Amygdala (tissue), 56 donors: ENCODE data around the gene IL36B.

Source experiments
- DNase-seq, 56 donors: peaks; one replicate each; lab custom pipeline; 2025; lab: John Stamatoyannopoulos, UW

The IL36B gene

DNA sequence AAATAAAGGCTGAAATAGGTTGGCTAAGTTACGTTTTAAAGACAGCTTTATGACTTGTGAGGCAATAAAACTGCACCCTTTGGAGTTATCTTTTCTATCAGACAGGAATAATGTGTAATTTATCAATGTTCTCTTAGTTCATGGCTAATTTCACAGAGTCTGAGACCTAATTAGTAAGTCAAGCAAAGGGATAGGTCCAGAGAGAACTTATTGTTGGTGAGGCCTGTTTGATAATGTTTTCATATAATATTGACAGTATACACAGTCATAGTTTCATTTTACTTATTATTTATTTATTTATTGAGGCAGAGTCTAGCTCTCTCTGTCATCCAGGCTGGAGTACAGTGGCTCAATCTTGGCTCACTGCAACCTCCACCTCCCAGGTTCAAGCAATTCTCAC is 4.5 kb upstream of the IL36B start:
- no peak for DNase-seq

DNA sequence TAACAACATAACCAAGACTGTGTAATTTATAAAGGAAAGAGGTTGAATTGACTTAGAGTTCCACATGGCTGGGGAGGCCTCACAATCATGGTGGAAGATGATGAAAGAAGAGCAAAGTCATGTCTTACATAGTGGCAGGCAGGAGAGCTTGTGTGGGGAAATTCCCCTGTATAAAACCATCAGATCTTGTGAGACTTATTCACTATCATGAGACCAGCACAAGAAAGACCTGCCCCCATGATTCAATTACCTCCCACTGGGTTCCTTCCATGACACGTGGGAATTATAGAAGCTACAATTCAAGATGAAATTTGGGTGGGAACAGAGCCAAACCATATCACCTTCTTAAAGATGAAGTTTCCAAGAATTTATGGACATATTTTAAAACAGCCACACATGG is 3.9 kb upstream of the IL36B start:
- DNase-seq: no peak

DNA sequence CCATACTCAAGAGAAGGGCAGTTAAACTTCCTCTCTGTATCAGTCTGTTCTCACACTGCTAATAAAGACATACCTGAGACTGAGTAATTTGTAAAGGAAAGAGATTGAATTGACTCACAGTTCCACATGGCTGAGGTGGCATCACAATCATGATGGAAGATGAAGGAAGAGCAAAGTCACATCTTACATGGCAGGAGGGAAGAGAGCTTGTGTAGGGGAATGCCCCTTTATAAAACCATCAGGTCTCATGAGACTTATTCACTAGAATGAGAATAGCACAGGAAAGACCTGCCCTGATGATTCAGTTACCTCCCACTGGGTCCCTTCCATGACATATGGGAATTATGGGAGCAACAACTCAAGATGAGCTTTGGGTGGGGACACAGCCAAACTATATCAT is 1.4 kb upstream of the IL36B start:
- no peak for DNase-seq

DNA sequence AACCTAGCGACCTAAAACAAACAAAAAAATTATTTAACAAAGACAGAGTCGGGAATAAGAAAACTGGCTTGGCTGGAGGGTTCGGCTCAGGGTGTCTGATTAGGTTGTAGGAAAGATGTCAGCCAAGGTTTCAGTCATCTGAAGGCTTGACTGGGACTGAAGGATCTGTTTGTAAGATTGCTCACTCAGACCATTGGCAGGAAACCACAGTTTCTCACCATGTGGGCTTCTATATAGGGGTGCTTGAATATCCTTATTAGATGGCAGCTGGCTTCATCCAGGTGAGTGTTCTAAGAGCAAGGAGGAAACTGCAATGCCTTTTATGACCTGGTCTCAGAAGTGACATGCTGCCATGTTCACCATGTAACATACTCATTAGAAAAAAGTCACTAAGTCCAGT is 999 bp upstream of the IL36B start:
- no peak for DNase-seq

DNA sequence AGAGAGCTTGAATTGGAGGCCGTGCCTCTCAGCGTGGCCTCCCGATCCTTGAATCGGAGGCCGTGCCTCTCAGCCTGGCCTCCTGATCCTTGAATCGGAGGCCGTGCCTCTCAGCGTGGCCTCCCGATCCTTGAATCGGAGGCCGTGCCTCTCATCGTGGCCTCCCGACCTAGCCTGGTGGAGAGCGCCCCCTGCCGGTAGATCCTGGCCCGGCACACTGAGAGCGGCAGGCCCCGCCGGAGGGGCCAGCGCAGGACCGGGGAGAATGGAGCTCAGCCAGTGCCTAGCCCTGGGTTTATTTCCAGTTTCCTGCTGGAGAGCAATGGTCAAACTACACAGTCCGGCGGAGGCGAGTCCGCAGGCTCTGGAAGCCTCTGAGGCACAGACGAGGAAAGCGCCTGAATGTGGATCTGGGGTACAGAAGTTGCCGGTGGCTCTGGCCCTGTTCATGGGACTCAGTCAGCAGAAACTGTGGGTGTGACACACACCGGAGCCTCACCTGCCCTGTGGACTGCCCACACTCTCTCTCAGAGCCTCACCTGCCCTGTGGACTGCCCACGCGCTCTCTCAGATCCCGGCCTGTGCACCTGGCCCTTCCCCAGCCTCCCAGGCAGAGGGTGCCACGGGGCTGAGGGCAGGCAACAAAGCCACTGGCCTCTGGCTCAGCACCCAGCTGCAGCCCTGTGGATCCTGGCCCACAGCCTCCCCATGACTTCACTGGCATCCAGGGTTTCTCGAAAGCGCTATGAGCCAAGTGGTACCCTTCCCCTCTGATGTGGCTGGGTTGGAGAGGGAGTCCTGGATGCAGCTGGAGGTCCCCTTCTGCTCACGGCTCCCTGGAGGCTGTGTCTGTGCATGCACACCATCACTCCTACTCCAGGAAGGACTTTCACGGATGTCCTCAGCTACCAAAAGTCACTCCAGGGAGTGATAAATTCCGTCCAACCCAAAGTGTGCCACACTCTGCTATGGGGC is 1.5 kb downstream of the IL36B start:
- no peak for DNase-seq

DNA sequence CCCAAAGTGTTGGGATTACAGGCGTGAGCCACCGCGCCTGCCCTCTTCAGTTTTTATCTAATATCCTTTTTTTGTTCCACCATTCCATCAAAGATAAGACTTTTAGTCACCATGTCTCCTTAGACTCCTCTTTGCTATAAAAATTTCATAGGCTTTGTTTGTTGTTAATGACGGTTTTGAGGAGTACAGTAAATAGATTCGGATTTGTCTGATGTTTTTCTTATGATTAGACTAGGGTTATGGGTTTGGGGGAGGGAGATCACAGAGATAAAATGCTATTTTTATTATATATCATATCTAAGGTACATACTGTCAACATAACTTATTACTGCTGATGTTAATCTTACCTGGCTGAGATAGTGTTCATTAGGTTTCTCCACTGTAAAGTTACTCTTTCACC is 6.2 kb downstream of the IL36B start:
- no peak for DNase-seq

DNA sequence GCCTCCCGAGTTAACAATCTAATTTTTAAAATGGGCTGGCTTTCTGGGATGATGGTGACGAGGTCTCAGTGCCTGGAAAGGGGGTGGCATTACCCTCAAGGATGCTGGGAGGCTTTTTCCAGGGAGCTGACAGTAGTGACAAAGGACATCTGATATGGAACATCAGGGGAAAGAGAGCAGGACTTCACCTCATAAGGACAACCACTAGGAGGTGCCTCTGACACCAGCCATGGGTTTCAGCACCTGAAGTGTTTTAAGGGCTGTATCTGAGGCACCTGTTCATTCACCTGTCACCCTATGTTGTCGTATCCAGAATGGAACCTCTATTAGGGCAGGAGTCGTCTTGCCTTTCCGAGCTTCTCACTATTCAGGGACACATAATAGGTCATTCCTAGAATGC is 10.8 kb downstream of the IL36B start:
- no peak for DNase-seq

DNA sequence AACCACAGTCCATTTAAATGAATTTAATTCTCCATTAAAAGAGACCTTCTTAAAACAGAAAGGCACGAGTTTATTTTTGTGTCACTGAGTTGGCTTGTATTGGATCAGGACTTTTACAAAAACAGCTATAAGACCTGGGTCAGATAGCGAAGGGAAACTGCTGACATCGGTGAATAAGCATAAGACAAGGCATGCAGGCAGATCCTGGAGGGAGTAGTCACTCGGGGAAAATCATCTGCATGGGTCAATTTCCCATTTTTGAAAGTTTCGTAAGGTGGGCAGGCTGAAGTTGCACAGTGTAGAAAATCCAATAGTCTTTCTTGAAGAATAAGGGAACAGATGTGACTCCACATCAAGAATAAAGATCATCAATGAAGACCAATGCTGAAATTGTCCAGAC is 12.9 kb downstream of the IL36B start:
- no peak for DNase-seq

DNA sequence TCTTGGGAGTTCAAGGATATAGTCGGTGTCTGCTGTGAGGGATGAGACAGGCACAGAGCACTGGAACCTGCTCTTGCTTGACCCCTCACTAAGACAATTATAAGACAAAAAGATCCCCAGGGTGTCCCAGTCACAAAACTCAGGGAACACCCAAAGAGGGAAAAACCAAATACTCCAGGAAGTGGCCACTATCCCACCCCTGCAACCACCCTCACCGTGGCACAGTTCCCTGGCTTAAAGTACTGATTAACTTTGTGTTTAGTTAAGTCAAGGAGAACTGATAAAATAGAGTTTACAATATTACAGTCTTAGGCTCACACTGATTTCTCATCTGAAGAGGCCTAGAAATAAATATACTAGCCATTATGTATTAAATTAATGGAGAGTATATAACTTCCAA is 13.5 kb downstream of the IL36B start:
- no peak for DNase-seq

DNA sequence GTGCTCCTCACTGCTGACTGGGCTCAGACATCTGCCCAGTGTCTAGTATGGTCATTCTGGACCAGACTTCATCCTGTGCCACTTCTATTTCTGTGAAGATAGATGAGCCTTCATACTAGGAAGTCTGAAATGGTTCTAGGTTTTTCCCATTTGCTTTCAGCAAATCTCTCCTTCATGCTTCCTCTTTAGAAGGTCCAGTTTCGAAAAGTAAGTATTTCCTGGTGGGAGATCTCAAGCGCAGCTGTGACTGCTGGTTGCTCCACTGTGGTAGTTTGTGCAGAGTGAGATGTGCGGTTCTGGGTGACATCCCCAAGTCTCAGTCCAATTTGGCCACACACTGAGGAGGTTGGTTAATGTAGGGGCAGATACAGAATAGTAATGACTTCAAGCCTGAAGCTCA is 14.4 kb downstream of the IL36B start:
- DNase-seq: no peak

DNA sequence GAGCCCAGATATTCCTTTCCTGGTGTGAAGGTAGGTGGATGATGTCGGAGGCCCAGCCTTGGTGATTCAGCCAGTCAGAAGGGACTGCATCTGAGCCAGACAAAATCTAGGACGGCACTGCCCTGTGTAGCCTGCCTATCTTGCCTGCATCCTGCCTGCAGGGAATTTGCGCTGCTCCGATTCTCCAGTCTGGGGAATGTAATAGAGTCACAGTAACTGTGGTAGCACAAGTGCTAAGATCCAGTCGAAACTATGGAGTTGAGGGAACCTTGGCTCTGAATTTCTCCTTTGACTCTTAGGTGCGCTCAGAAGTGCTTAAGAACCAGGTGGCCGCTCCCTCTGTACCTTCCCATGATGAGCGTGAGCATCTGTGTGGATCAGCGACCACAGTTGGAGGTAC is 15.9 kb downstream of the IL36B start:
- no peak for DNase-seq

DNA sequence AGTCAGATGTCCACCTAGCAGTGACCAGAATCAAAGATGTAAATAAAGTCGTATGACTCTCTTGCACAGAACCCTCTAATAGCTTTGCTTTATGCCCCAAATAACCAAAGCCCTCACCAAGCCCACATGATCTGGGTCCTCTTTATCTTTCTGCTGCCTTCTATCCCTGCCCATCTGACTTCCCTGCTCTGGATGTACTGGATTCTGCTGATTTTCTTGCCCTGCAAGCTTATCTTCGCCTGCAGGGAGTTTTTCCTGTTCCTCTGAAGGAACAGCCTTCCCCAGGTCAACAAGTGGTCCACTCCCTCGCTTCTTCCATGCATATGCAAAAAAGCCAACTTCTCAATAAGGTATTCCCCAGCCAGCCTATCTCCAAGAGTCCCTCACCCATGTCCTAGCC is 18.7 kb downstream of the IL36B start:
- DNase-seq: no peak

DNA sequence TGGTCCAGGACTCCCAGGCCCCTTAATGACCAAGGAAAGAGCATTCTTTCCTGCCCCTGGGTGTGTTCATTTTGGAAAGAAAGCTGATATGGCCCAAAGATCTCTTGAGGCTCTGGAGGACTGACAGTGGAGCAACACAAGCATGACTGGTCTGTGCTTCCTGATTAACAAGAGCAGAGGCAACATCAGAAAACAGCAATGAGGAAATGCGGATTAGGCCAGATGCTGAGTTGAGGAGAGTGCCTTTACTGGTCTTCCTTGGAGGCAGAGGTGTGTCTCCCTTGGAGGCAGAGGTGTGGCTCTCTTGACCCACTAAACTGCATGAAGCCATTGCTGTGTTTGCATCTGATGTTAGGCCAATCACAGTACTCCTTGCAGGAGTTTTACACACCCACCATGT is 19.9 kb downstream of the IL36B start:
- DNase-seq: no peak

DNA sequence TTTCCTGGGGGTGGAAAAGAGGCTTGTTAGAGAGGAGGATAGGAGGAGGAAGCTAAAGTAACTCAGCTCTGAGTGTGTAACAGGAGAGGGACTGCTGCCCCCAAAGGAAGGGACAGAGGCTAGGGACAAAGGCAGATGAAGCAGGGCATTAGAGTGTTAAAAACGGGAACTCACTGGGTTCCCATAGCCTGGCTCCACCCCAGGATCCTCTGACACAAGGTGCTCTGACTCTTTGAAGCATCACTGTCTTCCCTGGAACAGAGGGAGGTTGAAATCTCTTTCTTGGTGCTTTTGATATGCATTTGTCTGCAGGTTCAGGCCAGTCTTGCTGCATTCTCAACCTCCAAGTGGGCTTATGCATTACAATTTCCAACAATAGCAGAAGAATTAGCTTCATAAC is 24.6 kb downstream of the IL36B start:
- no peak for DNase-seq

DNA sequence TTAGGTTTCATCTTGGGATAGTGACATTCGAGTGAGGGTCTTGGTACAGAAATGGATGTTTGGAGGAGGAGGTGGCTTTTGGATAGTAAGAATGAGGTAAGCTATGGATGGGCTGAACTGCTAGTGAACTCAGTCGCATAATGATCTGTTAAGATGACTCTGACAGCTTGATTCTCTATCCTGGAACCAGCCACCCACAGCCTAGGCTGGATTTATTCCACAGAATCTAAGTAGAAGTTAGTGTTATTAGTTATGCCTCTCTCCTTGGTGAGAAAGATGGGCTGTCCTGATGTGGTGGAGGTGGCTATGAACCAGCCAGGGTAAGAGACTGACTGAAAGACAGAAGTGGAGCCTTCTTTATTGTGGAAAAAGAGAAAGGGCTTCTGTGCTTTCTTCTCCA is 25.0 kb downstream of the IL36B start:
- no peak for DNase-seq

DNA sequence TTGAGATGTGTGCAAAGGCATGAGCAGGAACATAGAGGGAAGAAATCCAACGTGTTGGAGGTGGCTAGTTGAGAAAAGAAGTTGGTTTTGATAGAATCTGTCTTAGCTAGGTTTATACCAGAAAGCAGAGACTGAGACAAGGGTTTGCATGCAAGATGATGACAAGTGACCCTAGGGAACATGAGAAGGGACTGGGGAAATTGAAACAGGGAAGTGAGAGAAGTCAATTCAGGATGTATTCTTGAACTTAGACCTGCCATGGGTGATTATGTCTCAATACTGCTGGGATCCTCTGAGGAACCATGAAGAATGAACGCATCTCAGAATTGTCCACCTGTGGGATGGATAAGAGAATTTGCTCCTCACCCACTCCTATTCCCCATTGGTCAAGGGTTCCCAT is 26.9 kb downstream of the IL36B start:
- no peak for DNase-seq

DNA sequence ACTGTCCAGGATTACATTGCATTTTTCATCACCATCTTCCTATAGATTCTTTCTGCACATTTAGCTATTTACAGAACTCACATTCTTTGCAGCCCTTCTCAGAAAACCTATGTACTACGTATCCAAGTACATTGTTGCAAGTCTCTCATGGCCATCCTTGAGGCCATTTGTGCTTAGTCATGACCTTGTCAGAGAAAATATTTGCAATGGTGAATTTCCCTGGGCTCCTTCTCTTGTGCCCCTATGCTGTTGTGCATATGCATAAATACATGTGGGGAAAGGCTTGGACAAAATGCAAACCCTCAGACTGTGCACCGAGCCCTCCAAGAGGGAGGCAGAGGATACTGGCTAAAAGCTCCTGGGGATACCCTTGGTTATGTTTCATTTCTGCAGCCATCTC is 27.9 kb downstream of the IL36B start:
- no peak for DNase-seq

DNA sequence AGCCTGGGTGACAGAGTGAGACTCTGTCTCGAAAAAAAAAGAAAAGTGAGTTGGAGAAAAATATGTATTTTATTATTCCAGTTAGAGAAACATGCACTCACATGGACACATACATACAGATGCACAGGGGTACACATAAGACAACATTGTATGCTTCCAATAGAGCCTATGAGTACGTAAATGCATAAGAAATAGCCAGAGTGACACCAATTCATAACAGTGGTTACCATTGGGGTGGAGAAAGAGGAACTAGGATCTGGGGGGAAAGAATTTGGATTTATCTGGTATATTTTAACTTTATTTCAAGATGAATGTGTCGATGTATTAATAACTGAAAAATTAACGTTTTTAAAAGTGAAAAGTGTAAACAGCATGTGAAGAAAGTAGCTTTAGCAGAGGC is 31.4 kb downstream of the IL36B start:
- DNase-seq: no peak

DNA sequence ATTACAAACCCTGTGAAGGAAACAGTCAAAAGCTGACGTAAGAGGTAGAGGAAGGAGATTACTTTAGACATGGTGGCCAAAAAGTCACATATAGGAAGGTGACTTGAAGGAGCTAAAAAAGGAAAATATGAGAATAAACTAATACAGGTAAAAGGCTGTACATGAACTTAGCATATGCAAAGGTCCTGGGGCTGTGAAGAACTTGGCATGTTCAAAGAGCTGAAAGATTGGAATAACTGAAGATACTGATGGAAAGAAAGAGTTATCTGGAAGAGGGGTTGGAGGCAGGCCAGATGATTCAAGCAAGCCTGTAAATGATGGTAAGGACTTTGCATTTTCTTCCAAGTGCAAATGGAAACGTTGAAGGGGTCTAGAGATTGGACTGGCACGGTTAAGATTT is 34.2 kb downstream of the IL36B start:
- no peak for DNase-seq

DNA sequence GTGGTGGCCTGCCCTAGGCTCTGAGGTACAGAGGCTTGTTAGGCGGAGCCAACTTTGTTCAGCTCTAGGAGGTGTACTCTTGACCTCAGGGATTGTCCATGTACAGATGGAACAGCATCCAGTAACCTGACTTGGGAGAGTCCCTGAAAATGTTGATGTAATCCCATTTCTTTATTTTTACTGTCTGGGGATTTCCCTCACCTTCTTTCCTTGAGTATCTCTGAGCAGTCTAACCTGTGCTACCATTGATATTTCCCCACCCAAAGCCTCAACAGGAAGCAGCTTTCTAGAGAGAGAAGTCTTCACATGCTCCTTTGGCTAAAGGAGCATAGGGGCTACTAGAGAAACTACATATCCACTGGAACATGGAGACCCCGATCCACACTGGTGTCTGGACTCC is 37.0 kb downstream of the IL36B start:
- DNase-seq: no peak

DNA sequence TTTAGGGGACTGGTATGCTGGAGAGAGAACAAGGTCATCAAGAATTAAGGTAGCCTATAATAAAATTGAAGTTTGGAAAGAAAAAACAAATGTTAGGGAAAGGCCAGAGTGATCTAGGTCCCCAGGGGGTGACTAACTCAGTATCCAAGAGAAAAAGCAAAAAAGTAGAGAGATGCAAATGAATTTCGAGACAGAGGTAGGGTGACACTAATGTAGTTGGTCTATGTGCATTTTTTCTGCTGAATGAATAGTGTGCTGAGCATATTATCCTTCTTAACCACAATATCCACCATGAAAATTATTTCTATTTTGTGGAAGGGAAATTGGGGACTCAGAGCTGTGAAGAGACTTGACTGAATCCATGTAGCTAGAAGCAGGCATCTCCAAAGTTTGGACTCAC is 37.6 kb downstream of the IL36B start:
- no peak for DNase-seq

DNA sequence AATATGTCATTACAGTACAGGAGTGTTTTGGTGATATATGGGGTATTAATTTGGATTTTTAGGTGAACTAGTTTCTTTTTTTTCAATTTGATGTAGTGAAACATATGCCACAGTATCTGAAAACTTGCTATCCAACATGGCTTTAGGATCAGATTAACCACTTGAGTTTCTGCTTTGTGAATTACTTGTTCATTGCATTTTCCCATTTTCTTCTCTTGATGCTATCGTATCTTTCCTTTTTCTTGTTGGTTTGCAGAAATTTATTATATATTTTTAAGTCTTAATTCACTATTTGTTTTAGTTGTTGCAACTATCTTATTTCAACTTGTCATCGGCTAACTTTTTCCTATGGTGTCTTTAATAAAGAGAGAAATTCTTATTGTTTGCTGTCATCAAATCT is 38.6 kb downstream of the IL36B start:
- no peak for DNase-seq

DNA sequence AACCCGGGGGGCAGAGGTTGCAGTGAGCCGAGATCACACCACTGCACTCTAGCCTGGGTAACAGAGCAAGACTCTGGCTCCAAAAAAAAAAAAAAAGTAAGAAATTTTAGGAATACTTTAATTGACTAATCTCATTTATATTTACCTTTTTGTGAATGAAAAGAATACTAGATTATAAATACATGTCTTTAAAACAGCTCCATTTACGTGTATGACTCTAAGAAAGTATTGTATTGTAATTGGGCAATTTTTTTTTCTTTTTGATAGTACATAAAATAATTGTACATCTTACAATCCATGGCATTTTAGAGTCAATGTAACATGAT is 39.4 kb downstream of the IL36B start:
- no peak for DNase-seq
